HG03060 (cell line): Measurements from ENCODE around the gene CCDC136.

Source experiments
- ATAC-seq: cut with Tn5 transposase; IDR thresholded peaks from one replicate; pipeline ENCODE4 v1.9.1; 2021; ENCODE audit warnings: low read depth, moderate number of reproducible peaks; ENCODE audit not compliant: unreplicated experiment

The CCDC136 gene

GRCh38 chr7:128841921-128842673 lies 50.3 kb downstream of the CCDC136 start:
- no peak for ATAC-seq

GRCh38 chr7:128842674-128843641 lies 51.2 kb downstream of the CCDC136 start:
- ATAC-seq: no peak

DNA sequence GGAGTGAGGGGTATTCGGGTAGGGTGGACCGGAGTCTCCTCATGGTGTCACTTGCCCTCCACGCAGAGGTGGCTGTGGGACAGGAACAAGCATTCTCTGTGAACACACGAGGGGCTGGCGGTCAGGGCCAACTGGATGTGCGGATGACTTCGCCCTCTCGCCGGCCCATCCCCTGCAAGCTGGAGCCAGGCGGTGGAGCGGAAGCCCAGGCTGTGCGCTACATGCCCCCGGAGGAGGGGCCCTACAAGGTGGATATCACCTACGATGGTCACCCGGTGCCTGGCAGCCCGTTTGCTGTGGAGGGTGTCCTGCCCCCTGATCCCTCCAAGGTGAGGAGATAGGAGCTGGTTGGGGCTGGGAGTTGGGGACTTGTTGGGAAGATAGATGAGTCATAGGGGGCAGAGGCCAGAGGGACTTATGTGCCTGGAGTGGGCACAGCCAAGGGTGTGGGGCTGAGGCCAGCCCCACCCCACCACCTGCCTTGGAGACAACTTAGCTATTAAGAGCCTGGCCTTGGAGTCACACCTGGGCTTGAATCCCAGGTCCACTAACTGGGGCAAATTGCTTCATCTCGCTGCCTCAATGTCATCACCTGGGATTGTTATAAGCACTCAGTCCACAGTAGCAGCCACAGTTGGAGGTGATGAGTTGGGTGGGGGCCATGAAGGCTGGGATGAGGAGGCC lies 52.3 kb downstream of the CCDC136 start:
- ATAC-seq: no peak

DNA sequence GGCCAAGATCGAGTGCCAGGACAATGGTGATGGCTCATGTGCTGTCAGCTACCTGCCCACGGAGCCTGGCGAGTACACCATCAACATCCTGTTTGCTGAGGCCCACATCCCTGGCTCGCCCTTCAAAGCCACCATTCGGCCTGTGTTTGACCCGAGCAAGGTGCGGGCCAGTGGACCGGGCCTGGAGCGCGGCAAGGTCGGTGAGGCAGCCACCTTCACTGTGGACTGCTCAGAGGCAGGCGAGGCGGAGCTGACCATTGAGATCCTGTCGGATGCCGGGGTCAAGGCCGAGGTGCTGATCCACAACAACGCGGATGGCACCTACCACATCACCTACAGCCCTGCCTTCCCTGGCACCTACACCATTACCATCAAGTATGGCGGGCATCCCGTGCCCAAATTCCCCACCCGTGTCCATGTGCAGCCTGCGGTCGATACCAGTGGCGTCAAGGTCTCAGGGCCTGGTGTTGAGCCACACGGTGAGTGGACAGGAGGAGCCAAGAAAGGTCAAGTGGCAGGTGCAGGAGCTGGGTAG lies 53.1 kb downstream of the CCDC136 start:
- ATAC-seq: no peak

DNA sequence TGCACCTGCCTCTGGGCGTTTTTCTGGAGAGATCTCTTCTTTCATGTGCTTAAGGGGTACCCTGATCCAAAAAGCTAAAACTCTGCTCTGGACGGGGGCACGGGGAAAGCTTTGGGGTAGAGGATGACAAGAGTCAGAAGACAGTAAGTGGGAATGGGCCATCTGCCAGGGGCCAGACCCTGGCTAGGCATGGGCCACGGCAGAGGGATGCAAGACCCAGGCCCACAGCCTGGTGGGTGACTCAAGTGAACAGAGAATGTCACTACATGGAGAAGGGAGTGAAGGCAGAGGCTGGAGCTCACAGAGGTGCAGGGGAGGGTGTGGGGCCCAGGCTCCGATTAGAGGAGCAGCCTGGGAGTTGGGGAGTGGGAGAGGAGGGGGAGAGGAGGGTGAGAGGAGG lies 53.7 kb downstream of the CCDC136 start:
- ATAC-seq: no peak

DNA sequence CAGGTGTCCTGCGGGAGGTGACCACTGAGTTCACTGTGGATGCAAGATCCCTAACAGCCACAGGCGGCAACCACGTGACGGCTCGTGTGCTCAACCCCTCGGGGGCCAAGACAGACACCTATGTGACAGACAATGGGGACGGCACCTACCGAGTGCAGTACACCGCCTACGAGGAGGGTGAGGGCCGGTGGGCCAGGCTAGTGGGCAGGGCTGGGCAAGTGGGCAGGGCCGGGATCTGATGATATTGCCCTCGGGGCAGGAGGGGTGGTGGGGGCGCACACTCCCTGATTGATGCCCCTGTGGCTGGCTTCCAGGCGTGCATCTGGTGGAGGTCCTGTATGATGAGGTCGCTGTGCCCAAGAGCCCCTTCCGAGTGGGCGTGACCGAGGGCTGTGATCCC lies 54.2 kb downstream of the CCDC136 start:
- no peak for ATAC-seq

GRCh38 chr7:128846781-128847444 lies 55.1 kb downstream of the CCDC136 start:
- ATAC-seq: no peak

DNA sequence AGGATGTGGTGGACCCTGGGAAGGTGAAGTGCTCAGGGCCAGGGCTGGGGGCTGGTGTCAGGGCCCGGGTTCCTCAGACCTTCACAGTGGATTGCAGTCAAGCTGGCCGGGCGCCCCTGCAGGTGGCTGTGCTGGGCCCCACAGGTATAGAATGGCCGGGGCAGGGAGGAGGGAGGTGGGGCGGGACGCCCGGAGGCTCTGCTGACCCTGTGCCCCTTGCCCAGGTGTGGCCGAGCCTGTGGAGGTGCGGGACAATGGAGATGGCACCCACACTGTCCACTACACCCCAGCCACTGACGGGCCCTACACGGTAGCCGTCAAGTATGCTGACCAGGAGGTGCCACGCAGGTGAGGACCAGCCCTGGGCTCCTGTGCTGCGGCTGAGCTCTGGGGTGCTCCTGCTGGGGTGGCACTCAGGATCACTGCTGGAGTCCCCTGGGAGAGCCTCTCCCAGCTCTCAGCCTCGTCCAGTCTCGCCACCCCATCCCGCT lies 56.0 kb downstream of the CCDC136 start:
- ATAC-seq: no peak

DNA sequence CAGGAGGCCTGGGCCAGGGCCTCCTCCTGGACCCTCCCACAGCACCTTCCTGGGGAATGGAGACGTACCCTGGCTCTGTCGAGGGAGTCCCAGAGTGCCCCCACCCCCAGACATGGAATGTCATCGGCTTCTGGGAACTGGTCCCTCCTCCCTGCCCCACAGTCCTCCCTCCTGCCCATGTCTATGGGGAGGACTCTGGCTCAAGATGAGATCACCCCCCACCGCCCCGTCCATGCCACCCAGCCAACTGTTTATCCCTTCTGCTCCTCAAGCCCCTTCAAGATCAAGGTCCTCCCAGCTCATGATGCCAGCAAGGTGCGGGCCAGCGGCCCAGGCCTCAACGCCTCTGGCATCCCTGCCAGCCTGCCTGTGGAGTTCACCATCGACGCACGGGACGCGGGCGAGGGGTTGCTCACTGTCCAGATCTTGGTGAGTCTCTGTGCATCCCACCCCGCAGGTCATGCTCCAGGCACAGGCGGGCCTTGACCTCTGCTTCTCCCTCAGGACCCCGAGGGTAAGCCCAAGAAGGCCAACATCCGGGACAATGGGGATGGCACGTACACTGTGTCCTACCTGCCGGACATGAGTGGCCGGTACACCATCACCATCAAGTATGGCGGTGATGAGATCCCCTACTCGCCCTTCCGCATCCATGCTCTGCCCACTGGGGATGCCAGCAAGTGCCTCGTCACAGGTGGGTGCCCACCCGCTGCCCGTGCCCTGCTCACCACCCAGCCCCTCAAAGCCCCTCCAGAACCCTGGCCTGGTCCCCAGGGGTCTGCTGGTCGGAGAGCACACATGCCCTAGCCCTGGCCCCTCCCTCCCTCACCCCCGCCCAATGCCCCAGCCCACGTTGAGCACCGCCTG lies 56.8 kb downstream of the CCDC136 start:
- no peak for ATAC-seq

DNA sequence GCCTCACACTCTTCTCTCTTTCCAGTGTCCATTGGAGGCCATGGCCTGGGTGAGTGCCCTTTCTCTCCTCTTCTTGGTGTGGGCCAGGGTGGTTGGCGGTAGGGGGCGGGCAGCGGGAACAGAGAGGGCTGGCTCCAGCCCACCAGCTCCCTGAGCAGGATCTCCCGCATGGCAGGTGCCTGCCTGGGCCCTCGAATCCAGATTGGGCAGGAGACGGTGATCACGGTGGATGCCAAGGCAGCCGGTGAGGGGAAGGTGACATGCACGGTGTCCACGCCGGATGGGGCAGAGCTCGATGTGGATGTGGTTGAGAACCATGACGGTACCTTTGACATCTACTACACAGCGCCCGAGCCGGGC lies 57.4 kb downstream of the CCDC136 start:
- ATAC-seq: no peak

- ATAC-seq: no peak
Measured at GRCh38 chr7:128849804-128850490, 58.2 kb downstream of the CCDC136 start.

- ATAC-seq: no peak
Measured at GRCh38 chr7:128852537-128853254, 60.9 kb downstream of the CCDC136 start.

- ATAC-seq: no peak
Measured at GRCh38 chr7:128853799-128854198, 62.0 kb downstream of the CCDC136 start.

DNA sequence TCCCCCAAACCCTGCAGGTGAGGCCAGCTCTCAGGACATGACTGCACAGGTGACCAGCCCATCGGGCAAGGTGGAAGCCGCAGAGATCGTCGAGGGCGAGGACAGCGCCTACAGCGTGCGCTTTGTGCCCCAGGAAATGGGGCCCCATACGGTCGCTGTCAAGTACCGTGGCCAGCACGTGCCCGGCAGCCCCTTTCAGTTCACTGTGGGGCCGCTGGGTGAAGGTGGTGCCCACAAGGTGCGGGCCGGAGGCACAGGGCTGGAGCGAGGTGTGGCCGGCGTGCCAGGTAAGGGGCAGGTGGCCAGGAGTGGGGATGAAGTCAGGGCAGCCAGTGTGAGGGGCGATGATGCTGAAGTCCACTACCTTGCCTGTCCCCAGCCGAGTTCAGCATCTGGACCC lies 62.6 kb downstream of the CCDC136 start:
- no peak for ATAC-seq

DNA sequence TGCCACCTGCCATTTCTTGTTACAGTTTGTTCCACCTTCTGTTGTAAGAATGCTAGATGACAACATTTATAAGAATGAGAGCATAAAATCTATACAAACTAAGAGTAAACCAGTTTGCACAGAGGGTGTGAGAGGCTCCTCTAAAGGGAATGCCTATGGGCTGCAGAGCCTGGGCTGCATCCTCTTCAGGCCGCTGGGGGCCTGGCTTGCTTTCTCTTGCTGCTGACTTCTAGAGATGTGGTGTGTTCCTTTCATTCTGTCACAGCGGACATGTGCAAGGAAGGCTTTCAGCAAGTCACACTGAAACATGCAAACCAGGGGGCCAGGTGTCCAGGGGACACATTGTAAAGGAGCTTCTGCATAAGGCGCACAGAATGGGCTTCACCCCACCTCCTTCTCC lies 63.8 kb downstream of the CCDC136 start:
- no peak for ATAC-seq

GRCh38 chr7:128856001-128856718 lies 64.4 kb downstream of the CCDC136 start:
- ATAC-seq: no peak
